GM21576 (cell line): ENCODE measurements around the gene NEK7.
"Not testable (repeated sequence)": the region's sequence is repeated elsewhere in the genome, so short reads cannot be mapped to it uniquely, and the experiment has no call there.

Experiments used
- ATAC-seq: cut with Tn5 transposase; IDR thresholded peaks from one replicate; pipeline ENCODE4 v1.9.1; 2021; ENCODE audit warnings: mild to moderate bottlenecking, moderate library complexity; ENCODE audit not compliant: unreplicated experiment

Gene NEK7

DNA sequence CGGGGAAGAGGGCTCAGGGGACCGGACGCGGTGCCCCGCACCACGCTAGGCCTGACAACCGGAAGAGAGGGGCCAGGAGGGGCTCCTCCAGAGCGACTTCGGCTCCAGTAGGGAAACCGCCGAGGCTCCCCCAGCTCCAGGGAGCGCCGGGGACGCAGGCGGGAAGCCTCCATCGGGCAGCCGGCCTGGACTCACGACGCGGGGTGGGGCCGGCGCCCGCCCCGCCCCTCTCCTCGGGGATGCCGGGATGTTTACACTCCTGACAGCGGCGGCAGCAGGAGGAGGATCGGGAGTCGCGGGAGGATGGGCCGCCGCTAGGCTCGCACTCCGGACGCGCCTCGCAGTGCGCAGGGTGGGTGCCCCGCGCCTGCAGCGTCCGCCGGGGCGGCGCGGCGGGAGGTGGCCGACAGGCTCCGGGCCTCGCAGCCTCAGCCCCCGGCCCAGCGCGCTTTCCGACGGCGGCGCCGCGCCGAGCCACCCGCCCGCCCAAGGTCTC lies at the start of gene NEK7:
Gene NEK7, plus strand, starts transcription at position 254 of the 496 bp plus-strand sequence. CDS start 75,583 bp downstream, outside the sequence.
- ATAC-seq: peak; percentile 39

DNA sequence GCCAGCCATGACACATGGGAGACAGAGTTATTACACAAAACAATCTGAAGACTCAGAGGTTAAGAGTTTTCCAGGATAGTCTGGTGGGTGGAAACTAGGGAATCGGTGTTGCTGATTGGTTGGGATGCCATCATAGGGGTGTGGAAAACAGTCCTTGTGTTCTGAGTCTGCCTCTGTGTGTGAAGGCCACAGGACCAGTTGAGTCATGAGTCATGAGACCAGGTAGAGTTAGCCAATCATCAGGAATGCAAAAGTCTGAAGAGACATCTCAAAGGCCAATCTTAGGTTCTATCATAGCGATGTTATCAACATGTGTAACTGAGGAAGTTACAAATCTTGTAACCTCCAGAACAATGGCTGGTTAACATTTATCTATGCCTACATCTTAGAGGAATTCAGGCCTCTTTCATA lies 49.7 kb upstream of the NEK7 start:
- ATAC-seq: no peak

- no peak for ATAC-seq
These were observed 48.0 kb upstream of the NEK7 start for GRCh38 chr1:198108636-198109370.

- ATAC-seq: no peak
These were observed 47.5 kb upstream of the NEK7 start for GRCh38 chr1:198109371-198109715.

DNA sequence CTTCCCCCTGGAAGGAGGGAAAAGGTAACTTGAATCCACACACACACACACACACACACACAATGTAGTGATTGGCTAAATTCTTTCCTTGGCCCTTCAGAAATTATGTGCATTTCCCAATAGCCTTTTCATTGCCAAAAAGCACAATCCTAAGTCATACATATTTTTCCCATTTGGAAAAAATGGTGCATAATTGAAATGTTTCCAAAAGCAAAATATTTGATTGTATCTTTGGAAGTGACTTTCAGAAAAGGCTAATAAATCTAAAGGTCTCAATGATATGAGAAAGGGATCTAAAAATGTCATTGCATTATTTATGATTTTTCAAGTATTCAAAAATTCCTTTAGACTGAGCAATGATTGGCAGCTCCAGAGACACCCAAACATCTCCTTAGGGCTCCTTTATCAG lies 43.5 kb upstream of the NEK7 start:
- no peak for ATAC-seq

DNA sequence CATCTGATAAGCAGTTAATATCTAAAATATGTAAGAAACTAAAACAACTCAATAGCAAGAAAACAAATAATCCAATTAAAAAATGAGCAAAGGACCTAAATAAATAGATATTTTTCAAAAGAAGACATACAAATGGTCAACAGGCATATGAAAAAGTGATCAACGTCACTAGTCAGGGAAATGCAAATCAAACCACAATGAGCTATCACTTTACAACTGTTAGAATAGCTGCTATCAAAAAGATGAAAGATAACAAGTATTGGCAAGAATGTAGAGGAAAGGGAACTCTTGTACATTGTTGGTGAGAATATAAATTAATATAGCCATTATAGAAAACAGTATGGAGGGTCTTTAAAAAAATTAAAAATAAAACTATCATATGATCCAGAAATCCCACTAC lies 40.7 kb upstream of the NEK7 start:
- no peak for ATAC-seq

DNA sequence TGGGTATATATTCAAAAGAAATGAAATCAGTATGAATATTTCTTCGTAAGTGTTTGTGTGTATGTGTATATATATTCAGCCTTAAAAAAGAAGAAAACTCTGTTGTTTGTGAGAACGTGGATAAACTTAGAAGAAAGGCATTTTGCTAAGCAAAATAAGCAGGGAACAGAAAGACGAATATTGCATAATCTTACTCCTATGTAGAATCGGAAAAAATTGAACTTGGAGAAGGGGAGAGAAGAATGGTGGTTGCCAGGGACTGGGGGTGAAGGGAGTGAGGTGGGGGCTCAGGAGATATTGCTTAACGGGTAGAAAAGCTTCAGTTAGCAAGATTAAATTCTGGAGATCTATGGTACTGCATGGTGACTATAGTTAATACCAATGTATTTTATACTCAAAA lies 40.3 kb upstream of the NEK7 start:
- no peak for ATAC-seq

DNA sequence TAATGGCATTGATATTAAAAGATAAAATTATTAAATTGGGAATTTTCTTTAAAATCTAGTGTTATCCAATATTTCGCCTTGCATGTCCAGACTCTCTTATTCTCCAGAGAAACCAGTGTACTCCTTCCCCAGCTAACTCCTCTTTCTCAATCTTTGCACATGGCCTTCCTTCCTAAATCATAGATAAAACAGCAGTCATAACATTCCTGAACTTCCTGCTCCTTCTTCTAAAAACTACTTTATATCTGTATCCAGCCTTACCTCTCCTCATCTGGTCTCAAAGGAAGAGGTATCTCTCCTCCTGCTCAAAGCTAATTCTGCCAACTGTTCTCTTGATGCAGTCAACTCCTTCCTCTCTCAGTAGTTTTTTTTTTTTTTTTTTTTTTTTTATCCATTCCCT lies 39.5 kb upstream of the NEK7 start:
- no peak for ATAC-seq

DNA sequence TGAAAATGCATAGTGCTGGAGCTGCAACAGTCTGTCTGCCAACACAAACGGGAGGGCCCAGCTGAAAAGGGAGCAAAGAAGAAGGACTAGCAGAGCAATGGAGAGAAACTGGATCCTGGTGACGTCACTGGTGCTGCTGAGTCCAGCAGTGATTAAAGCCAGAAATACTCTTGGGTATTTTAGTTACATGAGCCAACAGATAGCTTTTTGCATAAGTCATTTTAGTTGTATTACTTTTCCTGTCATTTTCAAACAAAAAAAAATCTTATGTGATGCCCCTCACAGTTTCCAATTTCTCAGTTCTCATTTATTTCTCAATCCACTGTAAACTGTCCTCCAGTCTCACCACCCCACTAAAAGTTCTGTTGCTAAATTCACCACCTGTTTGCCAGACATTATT lies 38.7 kb upstream of the NEK7 start:
- no peak for ATAC-seq

GRCh38 chr1:198119906-198120305 lies 36.9 kb upstream of the NEK7 start:
- no peak for ATAC-seq

- no peak for ATAC-seq
These were observed 35.6 kb upstream of the NEK7 start for GRCh38 chr1:198121056-198121826.

- ATAC-seq: no peak
These were observed 34.1 kb upstream of the NEK7 start for GRCh38 chr1:198122693-198123092.

DNA sequence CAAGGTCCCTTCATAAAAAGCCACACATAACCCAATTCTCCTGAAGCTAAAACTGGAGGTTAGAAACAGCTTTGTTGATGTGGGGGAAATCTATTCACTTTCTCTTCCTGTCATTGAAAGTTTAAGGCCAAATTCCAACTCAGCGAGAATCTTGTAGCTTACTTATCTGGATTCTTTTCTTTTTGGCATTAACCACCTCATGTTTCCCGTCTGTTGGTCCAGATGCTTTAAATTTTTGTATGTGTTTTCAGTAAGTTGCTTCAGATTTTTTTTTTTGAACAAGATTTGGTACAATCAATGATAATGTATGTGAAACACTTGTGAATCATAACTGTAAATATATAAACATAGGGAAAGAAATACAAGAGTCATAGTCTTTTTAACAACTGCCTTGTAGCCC lies 33.7 kb upstream of the NEK7 start:
- ATAC-seq: no peak

DNA sequence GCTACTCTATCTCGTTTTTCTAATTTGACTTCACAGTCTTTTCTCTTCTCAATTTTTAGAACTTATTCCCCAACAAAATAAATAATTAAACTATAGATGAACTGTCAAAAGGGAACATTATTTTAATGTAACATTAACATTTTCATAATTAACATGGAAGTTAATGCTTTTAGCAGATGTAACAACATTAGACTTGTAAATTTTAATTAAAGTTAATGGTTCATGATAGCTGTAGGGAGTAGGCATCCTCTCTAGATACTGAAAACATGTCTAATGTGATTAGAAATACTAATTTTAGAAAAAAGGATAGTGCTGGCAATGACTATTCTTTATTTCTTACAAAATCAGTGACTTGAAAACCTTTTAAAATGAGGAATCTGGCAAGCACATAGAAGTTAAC lies 32.1 kb upstream of the NEK7 start:
- ATAC-seq: no peak

DNA sequence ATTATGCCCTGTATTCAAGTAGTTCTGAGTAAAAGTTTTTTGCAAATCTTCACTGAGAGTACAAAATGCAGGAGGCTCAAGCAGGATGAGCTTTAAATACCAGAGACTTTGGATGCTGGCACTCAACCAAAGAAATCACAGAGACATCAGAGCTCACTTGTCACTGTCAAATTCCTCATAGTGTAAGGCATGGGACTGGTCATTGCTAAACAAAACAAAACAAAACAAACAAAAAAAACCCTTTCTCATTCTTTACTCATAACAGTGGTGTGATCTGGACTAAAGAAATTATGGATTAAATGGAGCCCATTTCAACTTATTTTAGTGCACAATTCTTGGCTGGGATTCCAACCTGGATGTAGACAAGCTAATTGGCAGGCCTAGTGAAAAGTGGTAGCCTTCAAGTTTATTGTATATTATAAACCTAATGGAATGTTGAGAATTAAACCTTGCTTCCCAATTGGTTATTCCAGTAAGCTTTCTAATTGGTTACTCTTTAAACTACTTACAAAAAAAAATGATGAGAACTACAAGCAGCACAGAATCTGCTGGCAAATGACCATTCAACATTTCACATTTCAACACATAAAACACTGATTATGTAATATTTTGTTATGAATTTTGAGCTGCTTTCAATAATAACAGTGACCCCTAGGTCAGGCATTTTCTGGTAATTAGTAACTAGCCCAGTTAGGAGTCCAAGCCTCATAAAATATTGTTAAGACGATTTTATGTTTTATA lies 30.6 kb upstream of the NEK7 start:
- ATAC-seq: no peak

- no peak for ATAC-seq
These were observed 28.3 kb upstream of the NEK7 start for GRCh38 chr1:198128533-198128932.

DNA sequence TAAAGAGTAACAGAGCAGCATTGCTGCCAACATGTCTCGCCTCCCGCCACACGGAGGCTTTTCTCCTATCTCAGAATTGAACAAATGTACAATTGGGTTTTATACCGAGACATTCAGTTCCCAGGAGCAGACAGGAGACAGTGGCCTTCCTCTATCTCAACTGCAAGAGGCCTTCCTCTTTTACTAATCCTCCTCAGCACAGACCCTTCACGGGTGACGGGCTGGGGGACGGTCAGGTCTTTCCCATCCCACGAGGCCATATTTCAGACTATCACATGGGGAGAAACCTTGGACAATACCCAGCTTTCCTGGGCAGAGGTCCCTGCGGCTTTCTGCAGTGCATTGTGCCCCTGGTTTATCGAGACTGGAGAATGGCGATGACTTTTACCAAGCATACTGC lies 26.7 kb upstream of the NEK7 start:
- not testable (repeated sequence) for ATAC-seq

- ATAC-seq: peak; percentile 90
These were observed 24.6 kb upstream of the NEK7 start for GRCh38 chr1:198132060-198132781.

GRCh38 chr1:198134252-198134651 lies 22.5 kb upstream of the NEK7 start:
- ATAC-seq: no peak

GRCh38 chr1:198135366-198135765 lies 21.4 kb upstream of the NEK7 start:
- ATAC-seq: no peak
